GM20000 (cell line): ENCODE results near the gene LYRM2.

Source experiments
- DNase-seq: peaks from one replicate; pipeline ENCODE4 v3.0.0; 2012; ENCODE audit warnings: low spot score
- TF ChIP-seq, protein P1 (sequence below): IDR thresholded peaks from 2 replicates; pipeline ENCODE4 v1.5.1; 2012; ENCODE audit warnings: mild to moderate bottlenecking, control low read depth; ENCODE audit errors: extremely low read depth, missing control alignments

LYRM2 gene

GRCh38 chr6:89662659-89663223 is 24.2 kb upstream of the LYRM2 start:
- TF ChIP-seq, protein P1, sequence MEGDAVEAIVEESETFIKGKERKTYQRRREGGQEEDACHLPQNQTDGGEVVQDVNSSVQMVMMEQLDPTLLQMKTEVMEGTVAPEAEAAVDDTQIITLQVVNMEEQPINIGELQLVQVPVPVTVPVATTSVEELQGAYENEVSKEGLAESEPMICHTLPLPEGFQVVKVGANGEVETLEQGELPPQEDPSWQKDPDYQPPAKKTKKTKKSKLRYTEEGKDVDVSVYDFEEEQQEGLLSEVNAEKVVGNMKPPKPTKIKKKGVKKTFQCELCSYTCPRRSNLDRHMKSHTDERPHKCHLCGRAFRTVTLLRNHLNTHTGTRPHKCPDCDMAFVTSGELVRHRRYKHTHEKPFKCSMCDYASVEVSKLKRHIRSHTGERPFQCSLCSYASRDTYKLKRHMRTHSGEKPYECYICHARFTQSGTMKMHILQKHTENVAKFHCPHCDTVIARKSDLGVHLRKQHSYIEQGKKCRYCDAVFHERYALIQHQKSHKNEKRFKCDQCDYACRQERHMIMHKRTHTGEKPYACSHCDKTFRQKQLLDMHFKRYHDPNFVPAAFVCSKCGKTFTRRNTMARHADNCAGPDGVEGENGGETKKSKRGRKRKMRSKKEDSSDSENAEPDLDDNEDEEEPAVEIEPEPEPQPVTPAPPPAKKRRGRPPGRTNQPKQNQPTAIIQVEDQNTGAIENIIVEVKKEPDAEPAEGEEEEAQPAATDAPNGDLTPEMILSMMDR, result no peak
- no peak for DNase-seq

- TF ChIP-seq, protein P1, result no peak
- DNase-seq, result no peak
These were observed 23.0 kb upstream of the LYRM2 start for GRCh38 chr6:89661559-89661958.

GRCh38 chr6:89660981-89661380 is 22.4 kb upstream of the LYRM2 start:
- TF ChIP-seq, protein P1, result no peak

GRCh38 chr6:89657445-89658158 is 19.1 kb upstream of the LYRM2 start:
- TF ChIP-seq, protein P1, result no peak
- no peak for DNase-seq

More at GRCh38 chr6:89660981-89661380, 22.4 kb upstream of the LYRM2 start:
- DNase-seq, result no peak

DNA sequence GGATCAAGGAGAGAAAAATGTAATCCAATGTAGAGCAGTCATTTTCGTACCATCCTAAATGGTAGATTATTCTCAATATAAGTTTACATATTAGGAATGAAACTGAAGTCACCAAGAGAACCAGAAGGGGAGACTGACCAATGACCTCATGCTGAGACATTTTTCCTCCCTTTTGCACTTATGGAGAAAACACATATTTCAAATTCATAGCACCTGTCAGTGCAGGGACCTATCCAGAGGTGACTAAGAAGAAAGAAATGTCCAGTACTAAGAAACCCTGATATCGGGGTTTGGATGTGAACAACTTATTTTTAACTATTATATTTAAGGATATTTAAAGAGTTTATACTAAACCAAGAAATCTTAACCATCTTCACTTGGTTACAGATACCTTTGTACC is 16.6 kb upstream of the LYRM2 start:
- TF ChIP-seq, protein P1, result no peak
- DNase-seq, result no peak

DNA sequence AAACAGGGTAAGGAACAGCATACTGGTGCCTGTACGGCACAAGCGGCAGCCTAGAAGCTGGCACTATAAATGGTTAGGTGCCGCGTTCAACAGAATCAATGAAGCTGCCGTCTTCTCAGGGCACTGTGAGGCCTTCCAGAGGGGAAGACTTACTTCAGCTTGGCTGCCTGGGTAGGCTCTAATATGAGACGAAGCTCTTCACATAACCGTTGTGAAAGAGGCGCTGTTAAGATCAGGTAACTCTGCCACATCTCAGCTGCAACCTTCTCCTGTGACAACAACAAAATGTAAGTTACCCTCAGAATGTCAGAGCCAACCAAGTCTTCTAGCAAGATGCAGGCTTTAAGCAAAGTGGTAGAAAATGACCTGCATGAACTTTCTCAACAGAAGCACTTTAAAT is 12.0 kb upstream of the LYRM2 start:
- TF ChIP-seq, protein P1, result no peak
- no peak for DNase-seq

GRCh38 chr6:89649682-89650081 is 11.1 kb upstream of the LYRM2 start:
- DNase-seq, result no peak
- TF ChIP-seq, protein P1, result no peak
